Stimulated activated CD4-positive, alpha-beta T cell treated with anti-CD3 and anti-CD28 coated beads, Interleukin-2, amount 100 ng/mL, for 4 hours (primary cell): ENCODE results near the gene CYLD.

Experiments used
- DNase-seq: peaks from one replicate; pipeline ENCODE4 v3.0.0-alpha.2; 2020; ENCODE audit warnings: low read depth

CYLD gene

GRCh38 chr16:50740736-50741135 is 1.1 kb upstream of the CYLD start:
- DNase-seq = no peak

- DNase-seq = no peak
These were observed 583 bp upstream of the CYLD start for GRCh38 chr16:50741225-50741780.

GRCh38 chr16:50742576-50743200 is 802 bp downstream of the CYLD start:
- DNase-seq = no peak

- DNase-seq = no peak
These were observed 1.8 kb downstream of the CYLD start for GRCh38 chr16:50743581-50744225.

GRCh38 chr16:50744881-50745280 is 3.0 kb downstream of the CYLD start:
- no peak for DNase-seq

GRCh38 chr16:50745940-50746339 is 4.1 kb downstream of the CYLD start:
- no peak for DNase-seq

- no peak for DNase-seq
These were observed 5.5 kb downstream of the CYLD start for GRCh38 chr16:50747207-50747956.

GRCh38 chr16:50751528-50751927 is 9.6 kb downstream of the CYLD start:
- DNase-seq = no peak

- no peak for DNase-seq
These were observed 10.8 kb downstream of the CYLD start for GRCh38 chr16:50752471-50753235.

- no peak for DNase-seq
These were observed 14.6 kb downstream of the CYLD start for GRCh38 chr16:50756473-50756872.

- DNase-seq = no peak
These were observed 19.4 kb downstream of the CYLD start for GRCh38 chr16:50761267-50761666.

GRCh38 chr16:50762241-50762640 is 20.4 kb downstream of the CYLD start:
- DNase-seq = no peak

- DNase-seq = no peak
These were observed 21.3 kb downstream of the CYLD start for GRCh38 chr16:50763211-50763610.

GRCh38 chr16:50765260-50765659 is 23.4 kb downstream of the CYLD start:
- no peak for DNase-seq

- DNase-seq = no peak
These were observed 24.0 kb downstream of the CYLD start for GRCh38 chr16:50765861-50766260.

GRCh38 chr16:50767197-50767596 is 25.3 kb downstream of the CYLD start:
- DNase-seq = no peak

- no peak for DNase-seq
These were observed 29.5 kb downstream of the CYLD start for GRCh38 chr16:50771366-50771765.

GRCh38 chr16:50774405-50774804 is 32.5 kb downstream of the CYLD start:
- no peak for DNase-seq

- DNase-seq = no peak
These were observed 33.1 kb downstream of the CYLD start for GRCh38 chr16:50774960-50775359.

GRCh38 chr16:50776037-50776436 is 34.2 kb downstream of the CYLD start:
- no peak for DNase-seq

GRCh38 chr16:50778284-50779163 is 36.6 kb downstream of the CYLD start:
- DNase-seq = no peak
